ENCODE measurements around the gene ZBTB17. TPM values are rescaled to one million over a fixed set of nuclear protein-coding genes. Genes with fewer than 3 reads are reported as not detected.

Gene ZBTB17
- total and polyA plus RNA-seq, 8 donors, result 16.2 to 106 (median 18.0) TPM

DNA sequence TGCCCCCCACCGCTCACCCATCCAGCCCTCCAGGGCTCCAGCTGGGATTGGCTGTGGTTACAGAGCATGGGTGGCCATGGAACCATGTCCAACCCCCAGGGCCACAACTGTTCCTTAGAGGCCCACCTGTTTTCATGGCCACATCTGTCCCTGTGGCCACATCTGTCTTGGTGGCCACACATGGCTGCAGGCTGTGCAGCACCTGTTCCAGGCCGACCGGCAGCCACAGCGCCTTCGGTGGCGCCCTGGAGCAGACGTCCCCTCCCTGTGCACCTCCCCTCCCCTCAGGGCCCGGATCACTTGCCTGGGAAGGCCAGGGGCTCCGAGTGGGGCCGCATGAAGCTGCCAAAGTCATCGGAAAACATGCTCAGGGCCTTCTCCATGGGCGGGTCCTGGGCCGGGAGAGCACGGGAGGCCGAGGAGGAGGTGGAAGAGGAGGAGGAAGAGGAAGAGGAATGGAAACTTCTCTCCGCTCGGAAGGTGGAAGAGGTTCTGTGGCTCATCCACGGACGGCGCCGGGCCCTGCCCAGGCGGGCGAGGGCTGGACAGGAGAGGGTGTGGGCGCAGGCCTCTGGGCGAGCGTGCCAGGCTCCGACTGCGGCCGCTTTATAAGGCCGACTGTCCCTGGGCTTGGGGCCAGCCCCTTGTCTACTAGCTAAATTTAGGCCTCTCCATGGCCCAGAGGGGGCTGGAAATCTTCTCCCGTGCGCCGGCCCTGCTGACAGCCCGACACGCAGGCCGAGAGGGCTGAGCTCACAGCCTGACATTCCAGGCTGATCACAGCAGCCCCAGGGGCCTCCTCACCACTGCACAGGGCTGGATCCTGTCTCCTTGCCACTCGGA lies 41.8 kb upstream of the ZBTB17 start, which contains the start of gene HSPB7:
TSS of gene HSPB7 (minus strand) at position 583 of the 843 bp plus-strand sequence. CDS start at position 503, 80 bp downstream.
- Histone ChIP-seq H3K36me3 (no peaks in the 10 kb centered on the region), H3K4me3 (no peak within 1 kb of the TSS)

DNA sequence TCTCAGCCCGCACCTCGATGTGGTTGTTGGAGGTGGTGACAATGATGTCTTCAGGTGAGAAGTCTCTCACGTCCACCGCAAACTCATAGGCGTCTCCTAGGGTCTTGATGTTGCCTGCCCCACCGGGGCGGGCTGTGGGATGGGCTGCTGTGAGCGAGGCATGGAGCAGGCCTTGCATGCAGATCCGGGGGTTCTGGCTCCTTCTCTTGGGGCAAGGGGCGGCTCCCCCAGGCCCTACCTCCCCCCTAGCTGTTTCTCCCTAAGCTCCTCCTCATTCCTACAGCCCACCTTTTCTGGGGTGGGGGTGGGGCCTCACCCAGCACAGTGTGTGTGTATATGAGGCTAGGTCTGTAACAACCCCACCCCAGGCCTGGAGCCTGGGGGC lies 41.2 kb upstream of the ZBTB17 start:
- TF ChIP-seq CTCF (IDR thresholded peaks at IDR 0.05), result no peak
- Histone ChIP-seq H3K4me1 (peaks cover 7 to 21% (median 11%) of the 10 kb centered on the region in 3 donors), H3K4me3 (no peak overlapping the region), H3K9me3 (no peaks in the 10 kb centered on the region), H3K27me3 (no peaks in the 10 kb centered on the region), H3K27ac (peak overlapping the region in 1 of 4 donors; percentile 64), H3K36me3 (no peaks in the 10 kb centered on the region)
- DNase-seq, result peak in 1 of 6 donors; percentile 15
- 86 to 90% methylated on average over 8 to 10 of the region's 10 CpGs for WGBS, 2 donors
- no peak for ATAC-seq
- intact Hi-C loops (cut with DNase I), result no loop called here
- no peak for FAIRE-seq

More for the DNA sequence above, 41.8 kb upstream of the ZBTB17 start, which contains the start of gene HSPB7:
- Histone ChIP-seq H3K9me3 (no peaks in the 10 kb centered on the region), H3K4me1 (peaks cover 7 to 18% (median 12%) of the 10 kb centered on the region in 3 donors), H3K27me3 (no peaks in the 10 kb centered on the region), H3K27ac (peak within 1 kb of the TSS; percentile 22 to 64 (median 45))
- no peak for TF ChIP-seq CTCF (IDR thresholded peaks at IDR 0.05)
- intact Hi-C loops (cut with DNase I), result no loop called here
- ATAC-seq (peak in 3 of 4 donors; percentile 2 to 16 (median 5)), DNase-seq (peak in 3 of 6 donors; percentile 31 to 80 (median 35)), FAIRE-seq (no peak)
- WGBS, 2 donors, result 65 to 69% methylated on average over 37 of the region's 37 CpGs

DNA sequence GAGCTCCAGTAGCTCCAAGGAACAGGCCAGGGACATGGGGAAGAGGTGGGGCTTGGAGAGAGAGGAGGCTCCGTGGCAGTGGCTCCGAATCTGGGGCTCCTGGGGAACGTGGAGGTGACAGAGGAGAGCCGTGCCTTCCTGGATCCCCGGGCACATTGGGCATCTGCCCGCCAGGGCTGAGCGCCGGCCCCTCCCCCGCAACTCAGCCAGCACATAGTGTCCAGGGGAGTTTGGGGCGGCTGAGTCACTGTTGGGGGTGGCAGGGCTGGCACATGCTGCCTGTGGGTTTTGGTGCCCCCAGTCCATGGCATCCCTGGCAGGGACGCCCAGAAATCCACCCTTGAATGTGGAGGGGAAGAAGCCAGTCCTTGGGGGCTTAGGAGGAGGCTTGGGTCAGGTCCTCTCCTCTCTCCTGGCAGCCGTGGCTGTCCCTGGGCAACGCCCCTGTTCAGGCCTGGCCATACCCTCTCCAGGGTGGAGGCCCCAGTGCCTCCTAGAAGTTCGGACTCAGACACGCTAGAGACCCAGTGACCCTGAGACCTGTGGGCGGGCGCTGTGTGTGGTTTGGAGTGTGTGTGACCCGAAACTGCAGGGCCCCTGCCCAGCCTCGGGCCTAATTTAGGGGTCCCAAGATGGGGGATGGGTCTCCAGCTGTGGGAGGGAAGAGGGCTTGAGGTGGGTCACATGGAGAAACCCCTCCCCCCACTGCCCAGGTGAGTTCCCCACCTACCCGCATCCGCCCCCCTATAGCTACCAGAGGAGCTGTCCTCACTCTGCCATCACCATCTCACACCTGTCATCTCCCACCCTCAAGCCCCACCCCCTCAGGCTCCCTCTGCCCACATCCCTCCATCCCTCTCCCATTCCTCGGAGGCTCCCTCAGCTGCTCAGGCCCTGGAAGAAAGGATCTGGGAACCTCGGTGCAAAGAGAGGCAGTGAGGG lies 40.3 kb upstream of the ZBTB17 start:
- TF ChIP-seq CTCF (IDR thresholded peaks at IDR 0.05), result no peak
- Histone ChIP-seq H3K9me3 (no peaks in the 10 kb centered on the region), H3K4me3 (no peak overlapping the region), H3K27me3 (no peaks in the 10 kb centered on the region), H3K36me3 (no peaks in the 10 kb centered on the region), H3K4me1 (peaks cover 0 to 14% (median 2%) of the 10 kb centered on the region in 3 donors), H3K27ac (no peak overlapping the region)
- 77 to 83% methylated on average over 22 to 23 of the region's 23 CpGs for WGBS, 2 donors
- no peak for ATAC-seq
- intact Hi-C loops (cut with DNase I), result no loop called here
- FAIRE-seq, result no peak
- DNase-seq, result peak in 1 of 6 donors; percentile 71

GRCh38 chr1:16015491-16015890 lies 39.6 kb upstream of the ZBTB17 start:
- no peak overlapping the region for H3K27ac ChIP-seq
- DNase-seq, result peak in 1 of 6 donors; percentile 65
- H3K36me3 ChIP-seq, result no peaks in the 10 kb centered on the region
- no peak for ATAC-seq
- 92 to 96% methylated on average over 21 to 25 of the region's 25 CpGs for WGBS, 2 donors
- H3K4me3 ChIP-seq, result no peak overlapping the region
- no peak for TF ChIP-seq CTCF (IDR thresholded peaks at IDR 0.05)
- H3K9me3 ChIP-seq, result no peaks in the 10 kb centered on the region
- H3K27me3 ChIP-seq, result no peaks in the 10 kb centered on the region
- intact Hi-C loops (cut with DNase I), result no loop called here
- no peak for FAIRE-seq
- peaks cover 0 to 14% (median 0%) of the 10 kb centered on the region in 3 donors for H3K4me1 ChIP-seq

Measured in pancreas (tissue), 10 donors.